Thyroid gland (tissue), 4 donors: ENCODE measurements around the gene GLCCI1.

ENCODE experiments used
- POLR2A ChIP-seq, 2 donors: fragments of 450-650 bp; IDR thresholded peaks; one replicate each; pipeline ENCODE4 v1.6.1; 2017; ENCODE audit warnings: antibody characterized with exemption in 2 of 2, mild to moderate bottlenecking in 2 of 2, moderate library complexity in 1 of 2
- TF ChIP-seq, protein P1 (sequence below), 6 experiments: fragments of 200-600 bp in 3 of 6; fragments of 450-650 bp in 3 of 6; sonication (generic) in 3 of 6; IDR thresholded peaks; one replicate each; pipeline ENCODE4 v1.5.1; 2016 to 2019; ENCODE audit warnings: antibody characterized with exemption in 6 of 6, mild to moderate bottlenecking in 2 of 6, inconsistent platforms in 1 of 6, moderate library complexity in 1 of 6

DNA sequence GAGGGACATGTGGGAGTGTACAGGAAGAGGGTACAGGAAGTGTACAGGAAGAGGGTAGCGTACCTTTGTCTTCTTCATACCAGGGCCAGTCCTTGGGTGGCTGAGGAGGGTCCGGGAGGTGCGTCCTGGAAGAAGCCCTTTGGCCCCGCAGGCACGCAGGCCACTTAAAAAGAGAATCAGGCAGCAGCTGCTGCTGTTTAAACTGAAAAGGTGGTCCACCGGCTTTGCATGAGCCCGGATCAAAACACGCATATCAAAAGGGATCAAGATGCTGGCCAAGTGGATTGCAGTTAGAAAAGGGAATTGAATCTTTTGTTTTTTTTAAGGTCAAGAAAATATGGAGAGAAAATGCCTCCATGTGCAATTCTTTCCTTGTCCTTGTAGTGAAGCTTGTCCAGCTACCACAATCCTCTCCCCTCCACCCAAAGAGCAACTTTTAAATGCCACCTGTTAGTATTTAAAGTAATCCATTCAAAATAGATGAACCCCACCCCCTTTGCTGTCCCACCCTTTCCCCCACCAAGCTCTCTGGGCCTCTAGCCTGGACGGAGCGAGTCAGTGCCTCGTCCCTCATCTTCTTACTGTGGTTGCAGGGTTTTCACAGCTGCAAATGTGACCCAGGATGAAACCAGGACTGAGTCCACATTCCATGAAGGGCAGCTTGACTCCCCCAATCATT is 142.8 kb downstream of the GLCCI1 start:
- TF ChIP-seq, protein P1, sequence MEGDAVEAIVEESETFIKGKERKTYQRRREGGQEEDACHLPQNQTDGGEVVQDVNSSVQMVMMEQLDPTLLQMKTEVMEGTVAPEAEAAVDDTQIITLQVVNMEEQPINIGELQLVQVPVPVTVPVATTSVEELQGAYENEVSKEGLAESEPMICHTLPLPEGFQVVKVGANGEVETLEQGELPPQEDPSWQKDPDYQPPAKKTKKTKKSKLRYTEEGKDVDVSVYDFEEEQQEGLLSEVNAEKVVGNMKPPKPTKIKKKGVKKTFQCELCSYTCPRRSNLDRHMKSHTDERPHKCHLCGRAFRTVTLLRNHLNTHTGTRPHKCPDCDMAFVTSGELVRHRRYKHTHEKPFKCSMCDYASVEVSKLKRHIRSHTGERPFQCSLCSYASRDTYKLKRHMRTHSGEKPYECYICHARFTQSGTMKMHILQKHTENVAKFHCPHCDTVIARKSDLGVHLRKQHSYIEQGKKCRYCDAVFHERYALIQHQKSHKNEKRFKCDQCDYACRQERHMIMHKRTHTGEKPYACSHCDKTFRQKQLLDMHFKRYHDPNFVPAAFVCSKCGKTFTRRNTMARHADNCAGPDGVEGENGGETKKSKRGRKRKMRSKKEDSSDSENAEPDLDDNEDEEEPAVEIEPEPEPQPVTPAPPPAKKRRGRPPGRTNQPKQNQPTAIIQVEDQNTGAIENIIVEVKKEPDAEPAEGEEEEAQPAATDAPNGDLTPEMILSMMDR (IDR thresholded peaks at IDR 0.05), result no peak
- no peak for TF ChIP-seq POLR2A (IDR thresholded peaks at IDR 0.05)
